ENCODE data around the gene C2orf72.
"Not testable (repeated sequence)": the region's sequence is repeated elsewhere in the genome, so short reads cannot be mapped to it uniquely, and the experiment has no call there.

The C2orf72 gene

DNA sequence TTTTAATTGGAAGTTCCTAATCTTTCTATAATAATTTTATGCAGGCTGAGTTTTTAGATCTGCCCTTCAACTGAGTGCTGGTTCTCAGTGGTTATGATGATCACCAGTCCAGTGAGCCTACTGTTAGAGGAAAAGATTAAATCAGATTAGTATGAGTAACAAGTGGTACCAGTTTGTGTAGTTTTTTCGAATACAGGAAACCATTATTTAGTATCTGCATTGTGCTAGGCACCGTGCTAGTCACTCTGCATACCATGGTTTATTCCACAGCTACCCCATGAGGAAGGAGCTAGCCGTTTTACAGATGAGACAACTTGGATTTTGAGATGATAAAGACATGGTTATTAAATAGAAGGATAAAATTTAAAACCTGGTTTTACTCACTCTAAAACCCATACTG is 25.5 kb downstream of the C2orf72 start:
- Histone ChIP-seq H3K4me1 (ENCODE audit: low read length) (peaks cover 22% of the 10 kb centered on the region; the same call in 1 of the 2 replicates), H2AFZ (ENCODE audit: low read length) (no peak overlapping the region), H3K4me2 (ENCODE audit: low read depth, low read length) (no peak overlapping the region), H3F3A (ENCODE audit: insufficient read depth, low read length) (no peaks in the 10 kb centered on the region), H3K9ac (ENCODE audit: low read length) (no peak overlapping the region), H3K4me3 (ENCODE audit: low read length) (no peak overlapping the region), H3K27ac (ENCODE audit: low read length) (no peak overlapping the region), H3K9me2 (replicated peaks; ENCODE audit: insufficient read depth, low read length) (no peaks in the 10 kb centered on the region), H3K79me2 (ENCODE audit: low read length) (peaks cover 92% of the 10 kb centered on the region), H3K36me3 (replicated peaks; ENCODE audit: insufficient read depth, low read length) (peaks cover 16% of the 10 kb centered on the region; the same call in 1 of the 2 replicates), H4K20me1 (ENCODE audit: insufficient read depth, low read length) (peaks cover 12% of the 10 kb centered on the region), H3K27me3 (replicated peaks; ENCODE audit: insufficient read depth, low read length) (no peaks in the 10 kb centered on the region), H3K9me3 (replicated peaks; ENCODE audit: insufficient read depth, low read length) (no peaks in the 10 kb centered on the region)
- TF ChIP-seq, protein P1, sequence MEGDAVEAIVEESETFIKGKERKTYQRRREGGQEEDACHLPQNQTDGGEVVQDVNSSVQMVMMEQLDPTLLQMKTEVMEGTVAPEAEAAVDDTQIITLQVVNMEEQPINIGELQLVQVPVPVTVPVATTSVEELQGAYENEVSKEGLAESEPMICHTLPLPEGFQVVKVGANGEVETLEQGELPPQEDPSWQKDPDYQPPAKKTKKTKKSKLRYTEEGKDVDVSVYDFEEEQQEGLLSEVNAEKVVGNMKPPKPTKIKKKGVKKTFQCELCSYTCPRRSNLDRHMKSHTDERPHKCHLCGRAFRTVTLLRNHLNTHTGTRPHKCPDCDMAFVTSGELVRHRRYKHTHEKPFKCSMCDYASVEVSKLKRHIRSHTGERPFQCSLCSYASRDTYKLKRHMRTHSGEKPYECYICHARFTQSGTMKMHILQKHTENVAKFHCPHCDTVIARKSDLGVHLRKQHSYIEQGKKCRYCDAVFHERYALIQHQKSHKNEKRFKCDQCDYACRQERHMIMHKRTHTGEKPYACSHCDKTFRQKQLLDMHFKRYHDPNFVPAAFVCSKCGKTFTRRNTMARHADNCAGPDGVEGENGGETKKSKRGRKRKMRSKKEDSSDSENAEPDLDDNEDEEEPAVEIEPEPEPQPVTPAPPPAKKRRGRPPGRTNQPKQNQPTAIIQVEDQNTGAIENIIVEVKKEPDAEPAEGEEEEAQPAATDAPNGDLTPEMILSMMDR (IDR thresholded peaks at IDR 0.05; ENCODE audit: low read length): no peak
- no peak for TF ChIP-seq EZH2 (optimal IDR thresholded peaks at IDR 0.05; ENCODE audit: low read depth, low read length)
- no peak for TF ChIP-seq EZH2phosphoT487 (IDR thresholded peaks at IDR 0.05; ENCODE audit: low read length)
- no peak for DNase-seq

DNA sequence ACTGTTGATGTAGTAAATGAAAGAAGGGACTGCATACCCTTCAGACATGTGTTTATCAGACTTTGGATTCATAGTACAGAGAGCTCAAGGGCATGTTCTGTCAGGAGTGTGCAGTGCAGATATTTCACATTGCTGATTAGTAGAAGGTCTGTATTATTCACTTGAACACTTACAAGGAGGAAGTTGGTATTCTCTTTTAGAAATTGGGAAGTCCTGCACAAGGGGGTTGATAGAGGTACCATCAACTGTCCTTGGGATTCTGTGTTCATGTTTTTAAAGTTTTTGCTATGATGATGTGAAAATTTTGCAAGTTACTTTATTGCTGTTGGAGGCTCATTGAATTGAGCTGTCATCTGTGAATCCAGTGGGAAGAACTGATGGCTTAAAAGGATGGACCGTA is 26.0 kb downstream of the C2orf72 start:
- Histone ChIP-seq H3K27ac (ENCODE audit: low read length) (no peak overlapping the region), H3K4me1 (ENCODE audit: low read length) (peaks cover 17% of the 10 kb centered on the region; the same call in 1 of the 2 replicates), H3K4me3 (ENCODE audit: low read length) (no peak overlapping the region), H4K20me1 (ENCODE audit: insufficient read depth, low read length) (peaks cover 12% of the 10 kb centered on the region), H2AFZ (ENCODE audit: low read length) (no peak overlapping the region), H3K9ac (ENCODE audit: low read length) (no peak overlapping the region), H3K79me2 (ENCODE audit: low read length) (peaks cover 90% of the 10 kb centered on the region), H3K9me3 (replicated peaks; ENCODE audit: insufficient read depth, low read length) (no peaks in the 10 kb centered on the region), H3K36me3 (replicated peaks; ENCODE audit: insufficient read depth, low read length) (peaks cover 16% of the 10 kb centered on the region; the same call in 1 of the 2 replicates), H3K27me3 (replicated peaks; ENCODE audit: insufficient read depth, low read length) (no peaks in the 10 kb centered on the region), H3F3A (ENCODE audit: insufficient read depth, low read length) (no peaks in the 10 kb centered on the region), H3K9me2 (replicated peaks; ENCODE audit: insufficient read depth, low read length) (no peaks in the 10 kb centered on the region), H3K4me2 (ENCODE audit: low read depth, low read length) (no peak overlapping the region)
- DNase-seq: no peak
- TF ChIP-seq EZH2phosphoT487 (IDR thresholded peaks at IDR 0.05; ENCODE audit: low read length) (no peak), EZH2 (optimal IDR thresholded peaks at IDR 0.05; ENCODE audit: low read depth, low read length) (no peak)
- TF ChIP-seq, protein P1 (IDR thresholded peaks at IDR 0.05; ENCODE audit: low read length): no peak

DNA sequence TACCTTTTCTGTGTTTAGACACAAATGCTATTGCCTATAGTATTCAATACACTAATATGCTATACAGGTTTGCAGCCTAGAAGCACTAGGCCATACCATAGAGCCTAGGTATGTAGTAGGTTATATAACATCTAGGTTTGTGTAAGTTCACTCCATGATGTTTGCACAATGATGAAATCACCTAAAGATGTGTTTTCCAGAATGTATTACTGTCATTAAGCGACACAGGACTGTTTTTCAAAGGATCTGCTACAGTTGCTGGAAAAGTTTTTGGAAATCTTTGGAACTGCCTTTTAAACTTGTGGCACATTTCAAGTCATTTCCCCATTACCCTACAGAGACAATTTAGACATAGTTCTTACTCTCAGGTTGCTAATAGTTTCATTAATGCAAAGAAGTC is 28.6 kb downstream of the C2orf72 start:
- Histone ChIP-seq H3K4me1 (ENCODE audit: low read length) (no peaks in the 10 kb centered on the region), H3K36me3 (replicated peaks; ENCODE audit: insufficient read depth, low read length) (peaks cover 25% of the 10 kb centered on the region; the same call in 1 of the 2 replicates), H3K9me2 (replicated peaks; ENCODE audit: insufficient read depth, low read length) (no peaks in the 10 kb centered on the region), H3K9me3 (replicated peaks; ENCODE audit: insufficient read depth, low read length) (no peaks in the 10 kb centered on the region), H3K79me2 (ENCODE audit: low read length) (peaks cover 69% of the 10 kb centered on the region), H3K4me3 (ENCODE audit: low read length) (no peak overlapping the region), H2AFZ (ENCODE audit: low read length) (no peak overlapping the region), H3K9ac (ENCODE audit: low read length) (no peak overlapping the region), H3K27me3 (replicated peaks; ENCODE audit: insufficient read depth, low read length) (no peaks in the 10 kb centered on the region), H3K27ac (ENCODE audit: low read length) (no peak overlapping the region), H3K4me2 (ENCODE audit: low read depth, low read length) (no peak overlapping the region), H3F3A (ENCODE audit: insufficient read depth, low read length) (no peaks in the 10 kb centered on the region), H4K20me1 (ENCODE audit: insufficient read depth, low read length) (no peaks in the 10 kb centered on the region)
- TF ChIP-seq EZH2phosphoT487 (IDR thresholded peaks at IDR 0.05; ENCODE audit: low read length) (no peak), EZH2 (optimal IDR thresholded peaks at IDR 0.05; ENCODE audit: low read depth, low read length) (no peak)
- TF ChIP-seq, protein P1 (IDR thresholded peaks at IDR 0.05; ENCODE audit: low read length): no peak
- DNase-seq: no peak

DNA sequence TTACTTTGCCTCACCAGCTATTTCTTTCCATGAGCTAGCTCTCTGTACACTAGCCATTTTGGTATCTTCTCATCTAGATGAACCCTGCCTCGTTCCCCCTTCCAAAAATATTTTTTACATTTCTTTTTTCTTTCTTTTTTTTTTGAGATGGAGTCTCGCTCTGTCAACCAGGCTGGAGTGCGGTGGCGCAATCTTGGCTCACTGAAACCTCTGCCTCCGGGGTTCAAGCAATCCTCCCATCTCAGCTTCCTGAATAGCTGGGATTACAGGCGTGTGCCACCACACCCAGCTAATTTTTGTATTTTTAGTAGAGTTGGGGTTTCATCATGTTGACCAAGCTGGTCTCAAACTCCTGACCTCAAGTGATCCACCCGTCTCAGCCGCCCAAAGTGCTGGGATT is 30.2 kb downstream of the C2orf72 start:
- not testable (repeated sequence) for H3F3A ChIP-seq (ENCODE audit: insufficient read depth, low read length); DNase-seq; H3K9ac ChIP-seq (ENCODE audit: low read length); H4K20me1 ChIP-seq (ENCODE audit: insufficient read depth, low read length); H3K9me3 ChIP-seq (replicated peaks; ENCODE audit: insufficient read depth, low read length); H2AFZ ChIP-seq (ENCODE audit: low read length); H3K4me2 ChIP-seq (ENCODE audit: low read depth, low read length); H3K27ac ChIP-seq (ENCODE audit: low read length); H3K9me2 ChIP-seq (replicated peaks; ENCODE audit: insufficient read depth, low read length); H3K4me3 ChIP-seq (ENCODE audit: low read length); H3K27me3 ChIP-seq (replicated peaks; ENCODE audit: insufficient read depth, low read length); H3K4me1 ChIP-seq (ENCODE audit: low read length)
- H3K79me2 ChIP-seq (ENCODE audit: low read length): peaks cover 53% of the 10 kb centered on the region
- peaks cover 31% of the 10 kb centered on the region for H3K36me3 ChIP-seq (replicated peaks; ENCODE audit: insufficient read depth, low read length)
